AG08395 (cell line): ENCODE results near the gene CLDN22.

Source experiments
- DNase-seq: peaks from one replicate; pipeline ENCODE4 v3.0.0; 2012; ENCODE audit warnings: mixed read lengths, low spot score

CLDN22 gene

DNA sequence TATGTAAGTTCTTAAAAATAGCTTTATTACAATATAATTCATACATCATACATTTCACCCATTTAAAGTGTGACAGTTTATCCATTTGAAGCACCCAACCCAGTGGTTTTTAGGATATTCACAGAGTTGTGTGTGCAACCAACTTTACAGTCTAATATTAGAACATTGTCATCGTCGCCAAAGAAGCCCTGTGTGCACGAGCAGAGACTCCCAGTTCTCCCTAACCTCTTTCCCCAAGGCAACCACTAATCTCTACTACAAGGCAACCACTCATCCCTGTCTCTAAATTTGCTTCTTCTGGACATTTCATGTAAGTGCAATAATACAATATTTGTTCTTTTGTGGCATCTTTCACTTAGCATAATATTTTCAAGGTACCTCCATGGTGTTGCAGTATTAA is 47.7 kb downstream of the CLDN22 start:
- DNase-seq = no peak

- no peak for DNase-seq
Observed at GRCh38 chr4:183268556-183268955, 51.5 kb downstream of the CLDN22 start.
